SU-DHL-6 (cell line): Measurements from ENCODE around the gene RRP15.
A peak's percentile ranks its signal among the peaks of the same experiment; 100 is the strongest.

ENCODE experiments used
- H2AFZ ChIP-seq: fragments of 200-600 bp; sonication (generic); 2 replicates; pipeline ENCODE4 v1.6.1; 2014; ENCODE audit warnings: low read depth, mild to moderate bottlenecking, moderate library complexity, mixed read lengths, antibody characterized with exemption, low read length; ENCODE audit not compliant: severe bottlenecking
- H3F3A ChIP-seq: fragments of 200-600 bp; shearing (Covaris generic); 2 replicates; pipeline ENCODE4 v1.6.0; 2016; ENCODE audit warnings: antibody characterized with exemption, mild to moderate bottlenecking; ENCODE audit not compliant: insufficient read depth
- H3K27ac ChIP-seq: fragments of 200-600 bp; sonication (generic); 2 replicates; pipeline ENCODE4 v1.5.1; 2016; ENCODE audit warnings: low read depth, mild to moderate bottlenecking, low read length, moderate library complexity, mixed read lengths
- H3K27me3 ChIP-seq: fragments of 200-600 bp; sonication (generic), shearing (Covaris generic); 2 replicates; pipeline ENCODE4 v1.6.0; 2014; ENCODE audit warnings: mild to moderate bottlenecking, low read length
- H3K36me3 ChIP-seq: fragments of 200-600 bp; sonication (generic); 2 replicates; pipeline ENCODE4 v1.6.1; 2014; ENCODE audit warnings: mild to moderate bottlenecking, low read length, mixed read lengths
- H3K4me2 ChIP-seq: fragments of 300-600, 200-600 bp; shearing (Covaris generic), sonication (generic); 2 replicates; pipeline ENCODE4 v1.6.0; 2014; ENCODE audit warnings: low read length, low read depth, mild to moderate bottlenecking; ENCODE audit not compliant: poor library complexity, severe bottlenecking
- H3K4me3 ChIP-seq: fragments of 200-600 bp; sonication (generic); 2 replicates; pipeline ENCODE4 v1.5.1; 2014; ENCODE audit warnings: antibody characterized with exemption, low read length, mild to moderate bottlenecking, mixed read lengths; ENCODE audit not compliant: insufficient read depth, poor library complexity, severe bottlenecking
- H3K79me2 ChIP-seq: fragments of 200-600 bp; sonication (generic); 2 replicates; pipeline ENCODE4 v1.6.1; 2014; ENCODE audit warnings: mild to moderate bottlenecking, low read length, moderate library complexity; ENCODE audit not compliant: insufficient read depth
- H3K9ac ChIP-seq: fragments of 200-600 bp; sonication (generic); 2 replicates; pipeline ENCODE4 v1.7.0; 2014; ENCODE audit warnings: mild to moderate bottlenecking, low read length
- H3K9me2 ChIP-seq: fragments of 200-600 bp; sonication (generic); replicated peaks from 2 replicates; pipeline ENCODE4 v1.6.1; 2014; ENCODE audit warnings: low read length; ENCODE audit not compliant: insufficient read depth
- H3K9me3 ChIP-seq: fragments of 200-600 bp; sonication (generic); 2 replicates; pipeline ENCODE4 v1.6.1; 2014; ENCODE audit warnings: low read length, mixed read lengths; ENCODE audit not compliant: insufficient read depth
- H4K20me1 ChIP-seq: fragments of 200-600 bp; sonication (generic); 2 replicates; pipeline ENCODE4 v1.6.1; 2014; ENCODE audit warnings: low read depth, mild to moderate bottlenecking, antibody characterized with exemption, low read length, moderate library complexity, mixed read lengths
- EZH2phosphoT487 ChIP-seq: fragments of 200-600 bp; sonication (generic), shearing (Covaris generic); conservative IDR thresholded peaks from 2 replicates; pipeline ENCODE4 v1.6.1; 2018; ENCODE audit warnings: mild to moderate bottlenecking, antibody characterized with exemption, low read length, moderate library complexity, mixed read lengths
- TF ChIP-seq, protein P1 (sequence below): fragments of 200-600 bp; sonication (generic); IDR thresholded peaks from one replicate; pipeline ENCODE4 v1.5.1; 2017; ENCODE audit warnings: antibody characterized with exemption, mild to moderate bottlenecking, low read length, moderate library complexity; ENCODE audit not compliant: insufficient read depth, poor library complexity, severe bottlenecking

Gene RRP15

GRCh38 chr1:218297867-218298266 lies 12.8 kb downstream of the RRP15 start:
- no peak overlapping the region for H2AFZ ChIP-seq
- H3K27me3 ChIP-seq, result no peaks in the 10 kb centered on the region
- no peak overlapping the region for H3K9ac ChIP-seq
- H3K4me3 ChIP-seq, result no peak overlapping the region
- peaks cover 92% of the 10 kb centered on the region for H3K79me2 ChIP-seq
- H3F3A ChIP-seq, result 0 out of 2 replicates have a peak, but pooled peaks cover 5% of the 10 kb centered on the region
- no peaks in the 10 kb centered on the region for H3K9me2 ChIP-seq
- H3K4me2 ChIP-seq, result no peak overlapping the region
- no peak for TF ChIP-seq EZH2phosphoT487
- TF ChIP-seq, protein P1, sequence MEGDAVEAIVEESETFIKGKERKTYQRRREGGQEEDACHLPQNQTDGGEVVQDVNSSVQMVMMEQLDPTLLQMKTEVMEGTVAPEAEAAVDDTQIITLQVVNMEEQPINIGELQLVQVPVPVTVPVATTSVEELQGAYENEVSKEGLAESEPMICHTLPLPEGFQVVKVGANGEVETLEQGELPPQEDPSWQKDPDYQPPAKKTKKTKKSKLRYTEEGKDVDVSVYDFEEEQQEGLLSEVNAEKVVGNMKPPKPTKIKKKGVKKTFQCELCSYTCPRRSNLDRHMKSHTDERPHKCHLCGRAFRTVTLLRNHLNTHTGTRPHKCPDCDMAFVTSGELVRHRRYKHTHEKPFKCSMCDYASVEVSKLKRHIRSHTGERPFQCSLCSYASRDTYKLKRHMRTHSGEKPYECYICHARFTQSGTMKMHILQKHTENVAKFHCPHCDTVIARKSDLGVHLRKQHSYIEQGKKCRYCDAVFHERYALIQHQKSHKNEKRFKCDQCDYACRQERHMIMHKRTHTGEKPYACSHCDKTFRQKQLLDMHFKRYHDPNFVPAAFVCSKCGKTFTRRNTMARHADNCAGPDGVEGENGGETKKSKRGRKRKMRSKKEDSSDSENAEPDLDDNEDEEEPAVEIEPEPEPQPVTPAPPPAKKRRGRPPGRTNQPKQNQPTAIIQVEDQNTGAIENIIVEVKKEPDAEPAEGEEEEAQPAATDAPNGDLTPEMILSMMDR, result no peak
- H3K36me3 ChIP-seq, result peaks cover 9% of the 10 kb centered on the region; the same call in 1 of the 2 replicates
- H3K9me3 ChIP-seq, result no peaks in the 10 kb centered on the region
- no peak overlapping the region for H3K27ac ChIP-seq
- H4K20me1 ChIP-seq, result peaks cover 11% of the 10 kb centered on the region; the same call in 1 of the 2 replicates

DNA sequence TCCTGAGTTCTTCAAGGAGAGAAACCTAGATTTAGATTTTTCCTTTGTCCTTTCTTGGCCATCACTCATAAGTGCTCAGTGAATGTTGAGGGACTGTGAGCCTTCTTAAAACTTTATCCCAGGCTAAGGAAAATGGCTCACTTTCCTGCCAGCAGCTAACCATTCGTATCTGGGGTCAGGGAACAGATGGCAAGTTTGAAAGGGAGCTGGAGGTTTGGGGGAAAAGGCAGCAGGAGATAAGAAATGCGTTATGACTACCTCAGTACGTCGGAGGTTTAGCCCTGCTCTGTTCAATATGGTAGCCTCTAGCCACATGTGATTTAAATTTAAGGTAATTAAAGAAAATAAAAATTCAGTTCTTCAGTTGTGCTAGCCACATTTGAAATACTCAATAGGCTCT lies 13.3 kb downstream of the RRP15 start:
- Histone ChIP-seq H3K4me2 (no peak overlapping the region), H3K27ac (no peak overlapping the region), H2AFZ (no peak overlapping the region), H3K4me3 (no peak overlapping the region), H3K9me3 (no peaks in the 10 kb centered on the region), H4K20me1 (peaks cover 9% of the 10 kb centered on the region; the same call in 1 of the 2 replicates), H3K27me3 (no peaks in the 10 kb centered on the region), H3K79me2 (peaks cover 89% of the 10 kb centered on the region), H3F3A (0 out of 2 replicates have a peak, but pooled peaks cover 5% of the 10 kb centered on the region), H3K36me3 (peaks cover 9% of the 10 kb centered on the region; the same call in 1 of the 2 replicates), H3K9ac (no peak overlapping the region), H3K9me2 (no peaks in the 10 kb centered on the region)
- TF ChIP-seq, protein P1, result no peak
- no peak for TF ChIP-seq EZH2phosphoT487

GRCh38 chr1:218299416-218299815 lies 14.3 kb downstream of the RRP15 start:
- TF ChIP-seq, protein P1, result peak; percentile 35
- TF ChIP-seq EZH2phosphoT487, result no peak
- Histone ChIP-seq H3K9me2 (no peaks in the 10 kb centered on the region), H3K36me3 (peaks cover 12% of the 10 kb centered on the region; the same call in 1 of the 2 replicates), H2AFZ (no peak overlapping the region), H4K20me1 (0 out of 2 replicates have a peak, but pooled peaks cover 6% of the 10 kb centered on the region), H3F3A (0 out of 2 replicates have a peak, but pooled peaks cover 5% of the 10 kb centered on the region), H3K27ac (no peak overlapping the region), H3K79me2 (peaks cover 79% of the 10 kb centered on the region), H3K4me3 (no peak overlapping the region), H3K9ac (no peak overlapping the region), H3K9me3 (no peaks in the 10 kb centered on the region), H3K4me2 (no peak overlapping the region), H3K27me3 (no peaks in the 10 kb centered on the region)
